Keratinocyte (primary cell): ENCODE measurements around the gene DIAPH2. TPM values are rescaled to one million over a fixed set of nuclear protein-coding genes. Genes with fewer than 3 reads are reported as not detected.

ENCODE experiments used
- DNase-seq: peaks from one replicate; pipeline ENCODE4 v3.0.0-alpha.2; 2011; ENCODE audit warnings: low read depth, missing footprints, low spot score
- FAIRE-seq: peaks from 2 replicates; lab custom pipeline; 2011; peaks lifted over from hg19 to GRCh38; lab: Jason Lieb, UNC
- H2AFZ ChIP-seq: 2 replicates; pipeline ENCODE4 v1.6.0; 2012; ENCODE audit warnings: low read length, control low read depth, inconsistent platforms; ENCODE audit not compliant: control insufficient read depth
- H3K27ac ChIP-seq: 2 replicates; pipeline ENCODE4 v1.5.1; 2011; ENCODE audit warnings: low read length; ENCODE audit not compliant: control insufficient read depth, insufficient read depth
- H3K27me3 ChIP-seq: 3 replicates; pipeline ENCODE4 v1.6.0; 2011; ENCODE audit warnings: low read length; ENCODE audit not compliant: control insufficient read depth, insufficient read depth; ENCODE audit errors: extremely low read depth
- H3K36me3 ChIP-seq, 2 experiments: 2 replicates in 1 of 2; 3 replicates in 1 of 2; pipeline ENCODE4 v1.5.1; 2011; ENCODE audit warnings: low read length in 2 of 2, mild to moderate bottlenecking in 1 of 2; ENCODE audit not compliant: control insufficient read depth in 2 of 2, insufficient read depth in 2 of 2; ENCODE audit errors: extremely low read depth in 1 of 2
- H3K4me1 ChIP-seq: 3 replicates; pipeline ENCODE4 v1.5.1; 2011; ENCODE audit warnings: low read length; ENCODE audit not compliant: control insufficient read depth, insufficient read depth; ENCODE audit errors: extremely low read depth
- H3K4me2 ChIP-seq: 3 replicates; pipeline ENCODE4 v1.6.0; 2011; ENCODE audit warnings: low read depth, low read length; ENCODE audit not compliant: control insufficient read depth, insufficient read depth; ENCODE audit errors: extremely low read depth
- H3K4me3 ChIP-seq, 3 experiments: fragments of 200-600 bp in 1 of 3; sonication (generic) in 1 of 3; 2 replicates in 2 of 3; 3 replicates in 1 of 3; pipeline ENCODE4 v1.5.1; 2011 to 2016; ENCODE audit warnings: low read length in 3 of 3, mild to moderate bottlenecking in 3 of 3, control low read depth in 2 of 3, inconsistent platforms in 1 of 3, low read depth in 1 of 3, mixed read lengths in 1 of 3, mixed run types in 1 of 3, moderate library complexity in 1 of 3; ENCODE audit not compliant: control insufficient read depth in 2 of 3, insufficient read depth in 2 of 3; ENCODE audit errors: extremely low read depth in 1 of 3
- H3K79me2 ChIP-seq: 2 replicates; pipeline ENCODE4 v1.6.0; 2012; ENCODE audit warnings: low read length; ENCODE audit not compliant: control insufficient read depth, insufficient read depth
- H3K9ac ChIP-seq: 3 replicates; pipeline ENCODE4 v1.6.0; 2011; ENCODE audit warnings: low read length; ENCODE audit not compliant: control insufficient read depth, insufficient read depth; ENCODE audit errors: extremely low read depth
- H3K9me1 ChIP-seq: 3 replicates; pipeline ENCODE4 v1.6.0; 2011; ENCODE audit warnings: low read length; ENCODE audit not compliant: control insufficient read depth, insufficient read depth; ENCODE audit errors: extremely low read depth
- H3K9me3 ChIP-seq: 2 replicates; pipeline ENCODE4 v1.5.1; 2012; ENCODE audit warnings: low read depth, low read length; ENCODE audit not compliant: control insufficient read depth
- H4K20me1 ChIP-seq: 3 replicates; pipeline ENCODE4 v1.6.0; 2011; ENCODE audit warnings: low read length; ENCODE audit not compliant: control insufficient read depth, insufficient read depth; ENCODE audit errors: extremely low read depth
- CTCF ChIP-seq, 3 experiments: IDR thresholded peaks in 1 of 3; conservative IDR thresholded peaks in 1 of 3; optimal IDR thresholded peaks in 1 of 3; 2 replicates in 2 of 3; 3 replicates in 1 of 3; pipeline versions ENCODE3 to v1.5.1; 2011; ENCODE audit warnings: low read length in 3 of 3, mild to moderate bottlenecking in 3 of 3, moderate library complexity in 2 of 3, control low read depth in 1 of 3, inconsistent platforms in 1 of 3; ENCODE audit not compliant: insufficient read depth in 2 of 3; ENCODE audit errors: extremely low read depth in 1 of 3
- EZH2 ChIP-seq: IDR thresholded peaks from one replicate; pipeline ENCODE4 v1.6.1; 2012; ENCODE audit warnings: inconsistent platforms, mild to moderate bottlenecking, low read length, moderate library complexity
- dilution Hi-C: fragments of 300-500 bp; cut with MboI; formaldehyde crosslinking; loops from one replicate; pipeline ENCODE4 v1.7.0; 2020; ENCODE audit warnings: low sequenced_read_pairs; ENCODE audit not compliant: extremely low pct_ligation_motif_present
- polyA plus RNA-seq, 5 experiments: library from polyadenylated mRNA; depleted of rRNA in 3 of 5; stranded (reverse) in 3 of 5; stranded (forward) in 1 of 5; unstranded in 1 of 5; fragments of >200 nt; gene quantifications; 1 replicate in 1 of 5; 2 replicates in 3 of 5; 3 replicates in 1 of 5; pipeline versions ENCODE4 v1.2.1 to v1.2.3, GENCODE V29; 2011 to 2012; ENCODE audit warnings: missing spikeins in 2 of 5, low read depth in 1 of 5, low replicate concordance in 1 of 5

The DIAPH2 gene
- polyA plus RNA-seq, 1 donor (not counting 4 experiments of a cell fraction or from before 2014, with no cell fraction given), result 7.4 TPM

- no peaks in the 10 kb centered on the region for H3K9me1 ChIP-seq
- no peak overlapping the region for H2AFZ ChIP-seq
- no peaks in the 10 kb centered on the region for H3K4me1 ChIP-seq
- no peak overlapping the region for H3K27ac ChIP-seq
- no peak overlapping the region for H3K9ac ChIP-seq
- DNase-seq (no peak), FAIRE-seq (no peak)
- no peaks in the 10 kb centered on the region for H3K27me3 ChIP-seq
- H4K20me1 ChIP-seq, result no peaks in the 10 kb centered on the region
- no peaks in the 10 kb centered on the region for H3K9me3 ChIP-seq
- TF ChIP-seq EZH2, result no peak
- TF ChIP-seq CTCF (optimal IDR thresholded peaks at IDR 0.05 in 1 of 3, IDR thresholded peaks at IDR 0.05 in 1 of 3, conservative IDR thresholded peaks at IDR 0.05 in 1 of 3; ENCODE audit: extremely low read depth in 1 of 3, insufficient read depth in 2 of 3, low read length in 3 of 3), result no peak
- H3K36me3 ChIP-seq, result no peaks in the 10 kb centered on the region
- no peak overlapping the region for H3K4me2 ChIP-seq
- no peak overlapping the region for H3K4me3 ChIP-seq
- dilution Hi-C loops, result no loop called here
- H3K79me2 ChIP-seq, result no peaks in the 10 kb centered on the region
Measured at GRCh38 chrX:97629597-97629985, 944.9 kb downstream of the DIAPH2 start.

- dilution Hi-C loops, result no loop called here
- no peaks in the 10 kb centered on the region for H4K20me1 ChIP-seq
- no peak overlapping the region for H3K4me2 ChIP-seq
- H3K36me3 ChIP-seq, result no peaks in the 10 kb centered on the region
- H3K27me3 ChIP-seq, result no peaks in the 10 kb centered on the region
- no peak overlapping the region for H3K4me3 ChIP-seq
- H2AFZ ChIP-seq, result no peak overlapping the region
- DNase-seq (no peak), FAIRE-seq (no peak)
- H3K4me1 ChIP-seq, result no peaks in the 10 kb centered on the region
- H3K9ac ChIP-seq, result no peak overlapping the region
- H3K9me3 ChIP-seq, result no peaks in the 10 kb centered on the region
- H3K9me1 ChIP-seq, result no peaks in the 10 kb centered on the region
- no peaks in the 10 kb centered on the region for H3K79me2 ChIP-seq
- H3K27ac ChIP-seq, result no peak overlapping the region
- TF ChIP-seq CTCF (optimal IDR thresholded peaks at IDR 0.05 in 1 of 3, IDR thresholded peaks at IDR 0.05 in 1 of 3, conservative IDR thresholded peaks at IDR 0.05 in 1 of 3; ENCODE audit: extremely low read depth in 1 of 3, insufficient read depth in 2 of 3, low read length in 3 of 3), result no peak
Measured at GRCh38 chrX:97633798-97634197, 949.2 kb downstream of the DIAPH2 start.
